WTC11 (cell line): Measurements from ENCODE around the gene STIP1. TPM values are rescaled to one million over a fixed set of nuclear protein-coding genes. Genes with fewer than 3 reads are reported as not detected.
A peak's percentile ranks its signal among the peaks of the same experiment; 100 is the strongest.

Experiments used
- AFF4 ChIP-seq: sonication (generic); formaldehyde crosslinking; IDR thresholded peaks from 2 replicates; pipeline ENCODE4 v1.8.1; 2023; ENCODE audit warnings: mild to moderate bottlenecking, missing genetic modification reagents, borderline replicate concordance
- ATF6 ChIP-seq: sonication (generic); formaldehyde crosslinking; IDR thresholded peaks from 2 replicates; pipeline ENCODE4 v1.8.1; 2023; ENCODE audit warnings: mild to moderate bottlenecking, missing genetic modification reagents
- CBFB ChIP-seq: sonication (generic); formaldehyde crosslinking; IDR thresholded peaks from 2 replicates; pipeline ENCODE4 v1.8.1; 2022; ENCODE audit warnings: mild to moderate bottlenecking, low read depth, missing genetic modification reagents
- FOXP1 ChIP-seq: sonication (generic); formaldehyde crosslinking; IDR thresholded peaks from 2 replicates; pipeline ENCODE4 v1.8.0; 2022; ENCODE audit warnings: missing genetic modification reagents, mild to moderate bottlenecking, moderate library complexity, borderline replicate concordance
- GABPB1 ChIP-seq: sonication (generic); formaldehyde crosslinking; IDR thresholded peaks from 2 replicates; pipeline ENCODE4 v1.8.1; 2023; ENCODE audit warnings: mild to moderate bottlenecking, missing genetic modification reagents
- GTF2I ChIP-seq: fragments of 250-450 bp; sonication (Bioruptor Pico); conservative IDR thresholded peaks from 2 replicates; pipeline ENCODE4 v1.4.0; 2021; ENCODE audit warnings: mild to moderate bottlenecking
- IRF1 ChIP-seq: sonication (generic); formaldehyde crosslinking; IDR thresholded peaks from 2 replicates; pipeline ENCODE4 v1.8.0; 2023; ENCODE audit warnings: missing genetic modification reagents
- JAZF1 ChIP-seq: fragments of 250-450 bp; sonication (Bioruptor Pico); IDR thresholded peaks from 2 replicates; pipeline ENCODE4 v1.9.0; 2021; ENCODE audit warnings: moderate library complexity, mild to moderate bottlenecking, inconsistent platforms
- MLX ChIP-seq: sonication (generic); formaldehyde crosslinking; IDR thresholded peaks from 2 replicates; pipeline ENCODE4 v1.8.1; 2023; ENCODE audit warnings: mild to moderate bottlenecking, missing genetic modification reagents, moderate library complexity
- MXD4 ChIP-seq: fragments of 250-450 bp; sonication (Bioruptor Pico); IDR thresholded peaks from 2 replicates; pipeline ENCODE4 v1.8.0; 2021; ENCODE audit warnings: mild to moderate bottlenecking, moderate library complexity, borderline replicate concordance
- MYBL2 ChIP-seq: sonication (generic); formaldehyde crosslinking; IDR thresholded peaks from 2 replicates; pipeline ENCODE4 v1.8.1; 2023; ENCODE audit warnings: mild to moderate bottlenecking, moderate library complexity, missing genetic modification reagents
- NR3C1 ChIP-seq: sonication (generic); formaldehyde crosslinking; conservative IDR thresholded peaks from 2 replicates; pipeline ENCODE4 v1.8.1; 2023; ENCODE audit warnings: low read depth, mild to moderate bottlenecking, missing genetic modification reagents
- OVOL2 ChIP-seq: fragments of 250-450 bp; sonication (Bioruptor Pico); IDR thresholded peaks from 2 replicates; pipeline ENCODE4 v1.9.0; 2021; ENCODE audit warnings: mild to moderate bottlenecking, borderline replicate concordance
- SMAD3 ChIP-seq: sonication (generic); formaldehyde crosslinking; IDR thresholded peaks from 2 replicates; pipeline ENCODE4 v1.8.0; 2022; ENCODE audit warnings: missing genetic modification reagents, mild to moderate bottlenecking, borderline replicate concordance
- STAT6 ChIP-seq: sonication (generic); formaldehyde crosslinking; conservative IDR thresholded peaks from 2 replicates; pipeline ENCODE4 v1.8.1; 2023; ENCODE audit warnings: mild to moderate bottlenecking, low read depth, missing genetic modification reagents, moderate library complexity
- TCF7 ChIP-seq: sonication (generic); formaldehyde crosslinking; IDR thresholded peaks from 2 replicates; pipeline ENCODE4 v1.8.0; 2022; ENCODE audit warnings: mild to moderate bottlenecking, low read depth, missing genetic modification reagents, moderate library complexity
- USF1 ChIP-seq: sonication (generic); formaldehyde crosslinking; IDR thresholded peaks from 2 replicates; pipeline ENCODE4 v1.8.0; 2022; ENCODE audit warnings: mild to moderate bottlenecking, missing genetic modification reagents
- ZBTB43 ChIP-seq: sonication (generic); formaldehyde crosslinking; IDR thresholded peaks from 2 replicates; pipeline ENCODE4 v1.8.1; 2023; ENCODE audit warnings: mild to moderate bottlenecking, missing genetic modification reagents
- ZMAT4 ChIP-seq: fragments of 250-450 bp; sonication (Bioruptor Pico); IDR thresholded peaks from 2 replicates; pipeline ENCODE4 v1.9.0; 2021; ENCODE audit warnings: mild to moderate bottlenecking
- ZNF121 ChIP-seq: sonication (generic); formaldehyde crosslinking; IDR thresholded peaks from 2 replicates; pipeline ENCODE4 v1.8.0; 2023; ENCODE audit warnings: missing genetic modification reagents
- ZNF512 ChIP-seq: sonication (generic); formaldehyde crosslinking; IDR thresholded peaks from 2 replicates; pipeline ENCODE4 v1.8.1; 2022; ENCODE audit warnings: missing genetic modification reagents, borderline replicate concordance
- total RNA-seq: library from RNA; stranded (reverse); gene quantifications from 3 replicates; pipeline ENCODE4 v1.2.3, GENCODE V29; 2021

STIP1 gene
- total RNA-seq, 1 experiment from 2014 or later, result 296 TPM

GRCh38 chr11:64246871-64247728, 61.1 kb downstream of the STIP1 start, which contains the start of gene PPP1R14B (continued):
- TF ChIP-seq USF1 (CRISPR knock-in tag), result no peak; the same call in 1 of the 2 replicates
- no peak for TF ChIP-seq CBFB (CRISPR knock-in tag)
- peak; percentile 18; the same call in 1 of the 2 replicates for TF ChIP-seq FOXP1 (CRISPR knock-in tag)
- TF ChIP-seq ATF6, result no peak
- no peak for TF ChIP-seq ZNF512
- no peak for TF ChIP-seq JAZF1 (CRISPR knock-in tag)
- no peak for TF ChIP-seq GABPB1 (CRISPR knock-in tag)
- no peak for TF ChIP-seq MLX (CRISPR knock-in tag)
- TF ChIP-seq OVOL2 (CRISPR knock-in tag), result no peak
- TF ChIP-seq GTF2I (CRISPR knock-in tag), result no peak
- peak; percentile 35; the same call in 1 of the 2 replicates for TF ChIP-seq IRF1 (CRISPR knock-in tag)
- TF ChIP-seq STAT6 (CRISPR knock-in tag), result no peak
- TF ChIP-seq AFF4 (CRISPR knock-in tag), result no peak
- no peak for TF ChIP-seq ZNF121 (CRISPR knock-in tag)
- no peak; the same call in 1 of the 2 replicates for TF ChIP-seq ZBTB43 (CRISPR knock-in tag)
- TF ChIP-seq MXD4, result no peak
- no peak for TF ChIP-seq MYBL2 (CRISPR knock-in tag)
- no peak for TF ChIP-seq NR3C1 (CRISPR knock-in tag)
- no peak for TF ChIP-seq ZMAT4 (CRISPR knock-in tag)
- TF ChIP-seq SMAD3, result no peak
- no peak for TF ChIP-seq TCF7 (CRISPR knock-in tag)
